ENCODE measurements around the gene ZBTB16.

DNA sequence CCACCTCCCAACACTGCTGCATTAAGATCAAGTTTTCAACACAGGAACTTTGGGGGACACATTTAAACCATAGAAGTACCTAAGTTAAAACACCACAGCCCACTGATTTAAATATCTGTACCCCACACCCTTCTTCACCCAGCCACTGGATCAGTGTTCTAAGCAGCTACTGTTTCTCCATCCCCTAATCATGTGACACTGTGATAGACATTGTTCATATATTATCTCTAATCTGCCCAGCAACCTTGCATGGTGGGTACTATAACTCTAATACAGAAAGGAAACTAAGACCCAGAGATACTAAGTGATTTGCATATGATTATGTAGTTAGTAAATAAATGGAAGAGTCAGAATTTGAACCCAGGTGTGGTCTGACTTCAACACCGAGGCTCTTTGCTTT lies 166.2 kb downstream of the ZBTB16 start:
- TF ChIP-seq POLR2A (IDR thresholded peaks at IDR 0.05; ENCODE audit: low read length) (no peak), GATA1 (IDR thresholded peaks at IDR 0.05; ENCODE audit: low read depth, low read length) (no peak)

All from erythroblast (primary cell).